DMS 273 treated with DMSO at 0.1 percent for 48 hours (cell line): Measurements from ENCODE around the gene TBX4.
"Not testable (repeated sequence)": the region's sequence is repeated elsewhere in the genome, so short reads cannot be mapped to it uniquely, and the experiment has no call there.

Experiments used
- DNase-seq: peaks from one replicate; lab custom pipeline; 2025; lab: John Stamatoyannopoulos, UW

TBX4 gene

GRCh38 chr17:61524319-61524718, 72.1 kb downstream of the TBX4 start:
- DNase-seq: no peak

- not testable (repeated sequence) for DNase-seq
Measured at GRCh38 chr17:61527441-61527840, 75.2 kb downstream of the TBX4 start.

- no peak for DNase-seq
Measured at GRCh38 chr17:61528171-61528570, 75.9 kb downstream of the TBX4 start.

- no peak for DNase-seq
Measured at GRCh38 chr17:61531223-61531622, 79.0 kb downstream of the TBX4 start.

- no peak for DNase-seq
Measured at GRCh38 chr17:61532826-61533225, 80.6 kb downstream of the TBX4 start.

GRCh38 chr17:61533797-61534196, 81.6 kb downstream of the TBX4 start:
- no peak for DNase-seq

- no peak for DNase-seq
Measured at GRCh38 chr17:61534414-61534813, 82.2 kb downstream of the TBX4 start.
